Stimulated activated CD4-positive, alpha-beta T cell treated with anti-CD3 and anti-CD28 coated beads, Interleukin-15, amount 100 ng/mL, for 24 hours (primary cell): ENCODE results near the gene LMX1A.

ENCODE experiments used
- DNase-seq: peaks from one replicate; pipeline ENCODE4 v3.0.0-alpha.2; 2020

The LMX1A gene

GRCh38 chr1:165207853-165208515 is 148.5 kb downstream of the LMX1A start:
- no peak for DNase-seq

GRCh38 chr1:165205145-165205544 is 151.4 kb downstream of the LMX1A start:
- DNase-seq = no peak

- no peak for DNase-seq
These were observed 152.0 kb downstream of the LMX1A start for GRCh38 chr1:165204548-165204947.

GRCh38 chr1:165191087-165191486 is 165.4 kb downstream of the LMX1A start:
- no peak for DNase-seq

GRCh38 chr1:165189913-165190312 is 166.6 kb downstream of the LMX1A start:
- DNase-seq = no peak

GRCh38 chr1:165189011-165189410 is 167.5 kb downstream of the LMX1A start:
- DNase-seq = no peak

- no peak for DNase-seq
These were observed 169.2 kb downstream of the LMX1A start for GRCh38 chr1:165187031-165188009.

GRCh38 chr1:165185161-165185889 is 171.2 kb downstream of the LMX1A start:
- DNase-seq = no peak

GRCh38 chr1:165182975-165183374 is 173.5 kb downstream of the LMX1A start:
- no peak for DNase-seq

GRCh38 chr1:165179306-165179705 is 177.2 kb downstream of the LMX1A start:
- DNase-seq = no peak

- DNase-seq = no peak
These were observed 182.0 kb downstream of the LMX1A start for GRCh38 chr1:165174491-165174890.

- DNase-seq = no peak
These were observed 182.7 kb downstream of the LMX1A start for GRCh38 chr1:165173818-165174217.

- DNase-seq = no peak
These were observed 183.1 kb downstream of the LMX1A start for GRCh38 chr1:165173409-165173808.

- no peak for DNase-seq
These were observed 183.8 kb downstream of the LMX1A start for GRCh38 chr1:165172666-165173065.

GRCh38 chr1:165169729-165170128 is 186.8 kb downstream of the LMX1A start:
- DNase-seq = no peak

GRCh38 chr1:165169028-165169427 is 187.5 kb downstream of the LMX1A start:
- no peak for DNase-seq

- no peak for DNase-seq
These were observed 188.0 kb downstream of the LMX1A start for GRCh38 chr1:165168467-165168866.

GRCh38 chr1:165162671-165163241 is 193.8 kb downstream of the LMX1A start:
- DNase-seq = no peak

GRCh38 chr1:165161130-165161529 is 195.4 kb downstream of the LMX1A start:
- DNase-seq = no peak

- DNase-seq = no peak
These were observed 203.3 kb downstream of the LMX1A start for GRCh38 chr1:165153182-165153581.

GRCh38 chr1:165152727-165153126 is 203.8 kb downstream of the LMX1A start:
- DNase-seq = no peak

- no peak for DNase-seq
These were observed 204.4 kb downstream of the LMX1A start for GRCh38 chr1:165152109-165152508.
